Left renal pelvis (tissue), 4 donors: Measurements from ENCODE around the gene RPL35. TPM values are rescaled to one million over a fixed set of nuclear protein-coding genes. Genes with fewer than 3 reads are reported as not detected.

Experiments
- DNase-seq, 4 donors: peaks; one replicate each; pipeline ENCODE4 v3.0.0-alpha.2; 2013; ENCODE audit warnings: low read depth in 4 of 4, low spot score in 3 of 4
- polyA plus RNA-seq, 4 donors: library from polyadenylated mRNA; unstranded; fragments of 120-200 nt; gene quantifications; one replicate each; pipeline ENCODE4 v1.2.1, GENCODE V29; 2013; ENCODE audit not compliant: insufficient read length in 4 of 4

RPL35 gene
- polyA plus RNA-seq, 4 donors, result 758 to 1,072 (median 879) TPM

DNA sequence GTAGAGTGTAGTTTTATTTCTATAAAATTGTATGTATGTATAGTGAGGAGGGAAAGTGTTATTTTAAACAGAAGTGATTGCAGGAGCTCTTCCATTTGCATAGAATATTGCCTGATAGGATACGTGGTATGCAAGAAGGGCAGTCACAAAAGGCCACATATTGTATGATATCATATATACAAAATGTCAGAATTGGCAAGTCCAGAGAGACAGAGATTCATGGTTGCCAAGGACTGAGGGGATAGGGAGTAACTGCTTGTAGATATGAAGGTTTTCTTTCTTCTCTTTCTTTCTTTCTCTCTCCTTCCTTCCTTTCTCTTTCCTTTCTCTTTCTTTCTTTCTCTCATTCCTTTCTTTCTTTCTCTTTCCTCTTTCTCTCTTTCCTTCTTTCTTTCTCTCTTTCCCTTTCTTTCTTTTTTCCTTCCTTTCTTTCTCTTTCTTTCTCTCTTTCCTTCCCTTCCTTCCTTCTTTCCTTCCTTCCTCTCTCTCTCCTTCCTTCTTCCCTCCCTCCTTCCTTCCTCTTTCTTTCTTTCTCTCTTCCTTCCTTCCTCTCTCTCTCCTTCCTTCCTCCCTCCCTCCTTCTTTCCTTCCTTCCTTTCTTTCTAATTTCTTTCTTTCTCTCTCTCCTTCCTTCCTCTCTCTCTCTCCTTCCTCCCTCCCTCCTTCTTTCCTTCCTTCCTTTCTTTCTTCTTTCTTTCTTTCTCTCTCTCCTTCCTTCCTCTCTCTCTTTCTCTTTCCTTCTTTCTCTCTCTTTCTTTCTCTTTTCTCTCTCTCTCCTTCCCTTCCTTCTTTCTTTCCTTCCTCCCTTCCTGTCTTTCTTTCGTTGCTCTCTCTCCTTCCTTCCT is 33.0 kb downstream of the RPL35 start:
- DNase-seq, result no peak

DNA sequence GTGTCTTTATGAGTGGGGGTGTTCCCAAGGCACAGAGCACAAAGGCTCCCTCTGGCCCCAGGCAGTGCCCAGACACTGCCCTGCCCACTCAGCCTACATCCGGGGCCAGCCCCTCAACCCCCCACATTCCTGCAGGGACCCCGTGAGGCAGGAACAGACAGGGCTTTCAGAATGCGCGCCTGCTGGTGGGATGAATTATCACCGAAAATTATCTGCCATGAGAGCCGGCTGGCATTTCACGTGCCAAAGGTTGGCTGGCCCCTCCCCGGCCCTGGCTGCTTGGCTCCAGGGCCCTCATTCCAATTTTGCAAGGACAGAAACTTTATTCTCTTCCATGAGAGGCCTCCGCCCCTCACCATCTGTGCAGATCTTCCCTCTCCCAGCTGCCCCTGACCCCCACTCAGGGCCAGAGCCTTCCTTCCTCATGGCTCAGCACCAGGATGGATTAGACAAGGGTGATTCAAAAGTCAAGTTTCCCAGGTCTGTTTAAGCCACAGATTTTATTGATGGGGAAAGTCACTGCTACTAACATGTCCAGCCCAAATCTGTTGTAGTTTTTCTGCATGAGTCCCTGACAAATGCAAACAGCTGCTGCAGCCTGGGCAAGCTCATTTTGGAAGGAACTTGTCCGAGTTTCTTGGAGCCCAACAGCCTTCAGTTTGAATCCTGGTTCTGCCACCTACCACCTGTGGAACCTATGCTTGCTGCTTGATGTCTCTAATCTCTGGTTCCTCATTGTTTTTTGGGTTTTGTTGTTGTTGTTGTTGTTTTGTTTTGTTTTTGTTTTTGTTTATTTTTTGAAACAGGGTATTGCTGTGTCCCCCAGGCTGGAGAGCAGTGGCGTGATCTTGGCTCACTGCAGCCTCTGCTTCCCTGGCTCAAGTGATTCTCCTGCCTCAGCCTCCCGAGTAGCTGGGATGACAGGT is 40.8 kb downstream of the RPL35 start:
- DNase-seq, result no peak

DNA sequence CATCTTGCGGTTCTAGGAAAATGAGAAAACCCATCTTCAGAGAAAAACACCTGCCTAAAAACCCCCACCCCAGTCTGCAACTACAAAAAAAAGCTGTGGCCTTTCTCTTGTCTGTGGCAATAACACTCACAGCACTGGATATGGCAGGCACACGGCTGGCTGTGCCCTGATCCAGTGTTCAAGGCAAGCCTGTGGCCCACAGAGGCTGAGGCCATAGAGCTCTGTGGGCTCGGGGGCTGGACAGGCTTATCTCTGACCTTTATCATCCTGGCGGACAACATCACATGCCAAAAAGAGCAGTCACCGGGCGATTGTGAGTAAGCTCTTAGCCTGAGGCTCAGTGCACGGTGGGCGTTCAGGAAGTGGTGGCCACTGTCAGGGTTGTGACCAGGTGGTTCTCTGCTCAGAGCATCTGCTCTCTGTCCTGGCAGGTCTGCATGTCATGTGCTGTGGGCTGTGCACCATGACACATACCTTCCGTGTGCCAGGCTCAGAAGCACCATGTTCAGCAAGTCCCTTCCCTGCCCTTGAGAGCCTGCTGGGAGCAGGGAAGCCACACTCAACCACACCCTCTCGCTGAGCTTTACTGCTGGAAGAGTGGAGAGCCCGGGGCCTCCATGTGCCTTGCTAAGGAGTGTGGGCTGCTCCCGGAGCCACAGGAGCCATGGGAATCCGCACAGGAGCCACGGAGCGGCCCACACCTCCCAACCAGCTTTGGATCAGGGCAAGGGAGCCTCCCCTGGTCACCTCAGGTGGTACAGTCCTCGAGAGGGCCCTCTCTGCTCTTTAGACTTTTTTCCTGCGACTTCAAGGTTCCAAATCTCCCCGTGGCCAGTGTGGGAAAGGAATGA is 43.1 kb downstream of the RPL35 start:
- DNase-seq, result no peak

DNA sequence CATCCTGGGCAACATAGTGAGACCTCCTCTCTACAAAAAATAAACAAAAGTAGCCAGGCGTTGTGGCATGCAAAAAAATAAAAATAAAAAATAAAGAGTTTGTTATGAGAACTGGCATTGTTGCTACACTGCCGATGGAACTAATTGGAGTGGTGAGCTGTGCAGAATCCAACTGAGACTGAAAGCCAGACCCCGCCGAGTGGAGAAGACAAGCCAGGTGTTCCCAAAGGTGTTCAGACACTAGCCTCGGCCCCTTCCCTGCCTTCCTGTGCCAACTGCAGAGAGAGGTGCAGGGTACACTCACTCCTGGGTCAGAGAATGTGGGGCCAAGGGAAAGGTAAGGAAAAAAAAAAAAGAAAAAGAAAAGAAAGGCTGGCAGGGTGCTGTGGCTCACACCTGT is 46.2 kb downstream of the RPL35 start:
- no peak for DNase-seq

DNA sequence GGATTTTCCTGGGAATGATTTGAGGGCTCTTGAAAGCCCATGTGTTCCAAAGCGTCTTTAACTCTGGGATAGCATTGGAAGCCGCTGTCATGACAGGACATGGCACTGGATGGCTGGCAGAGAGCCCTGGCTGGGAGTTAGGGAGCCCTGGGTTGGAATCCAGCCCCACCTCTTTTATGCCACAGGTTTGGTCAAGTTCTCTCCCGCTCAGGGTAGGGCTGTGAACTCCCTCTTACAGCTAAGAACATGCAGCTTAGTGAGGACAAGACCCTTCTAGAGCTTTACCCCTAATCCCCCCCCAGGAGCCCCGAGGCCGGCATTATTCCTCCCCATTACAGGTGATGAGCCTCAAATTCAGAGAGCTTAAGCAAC is 47.6 kb downstream of the RPL35 start:
- DNase-seq, result no peak

DNA sequence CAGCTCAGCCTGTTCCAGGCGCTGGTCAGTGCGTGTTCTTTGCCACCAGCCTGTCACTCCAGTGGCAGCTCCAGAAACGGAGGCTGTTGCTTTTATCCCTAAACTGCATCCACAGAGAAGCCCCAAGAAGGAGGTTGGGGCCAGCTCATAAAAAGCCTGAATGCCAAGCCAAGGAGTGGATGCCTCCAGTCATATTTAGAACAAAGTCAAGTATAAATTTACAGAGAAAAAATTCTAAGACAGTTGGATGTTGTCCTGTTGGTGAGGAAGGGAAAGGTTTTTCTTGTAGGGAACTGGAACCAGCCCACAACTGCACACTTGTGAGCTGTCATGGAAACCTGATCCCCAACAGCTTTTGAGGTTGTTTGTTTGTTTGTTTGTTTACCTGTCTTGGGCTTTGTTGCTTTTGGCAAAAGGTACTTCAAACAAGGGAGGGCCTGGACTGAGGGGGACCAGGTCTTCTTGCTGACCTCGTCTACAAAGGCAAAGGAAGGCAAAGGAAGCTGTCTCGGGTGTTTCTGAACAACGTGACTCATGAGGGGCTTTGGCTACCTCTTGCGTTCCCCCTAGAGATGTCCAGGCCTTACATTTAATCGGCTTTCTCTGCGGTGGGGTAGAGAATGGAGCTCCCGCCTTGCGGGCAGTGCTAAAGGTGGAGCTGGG is 48.1 kb downstream of the RPL35 start:
- no peak for DNase-seq

DNA sequence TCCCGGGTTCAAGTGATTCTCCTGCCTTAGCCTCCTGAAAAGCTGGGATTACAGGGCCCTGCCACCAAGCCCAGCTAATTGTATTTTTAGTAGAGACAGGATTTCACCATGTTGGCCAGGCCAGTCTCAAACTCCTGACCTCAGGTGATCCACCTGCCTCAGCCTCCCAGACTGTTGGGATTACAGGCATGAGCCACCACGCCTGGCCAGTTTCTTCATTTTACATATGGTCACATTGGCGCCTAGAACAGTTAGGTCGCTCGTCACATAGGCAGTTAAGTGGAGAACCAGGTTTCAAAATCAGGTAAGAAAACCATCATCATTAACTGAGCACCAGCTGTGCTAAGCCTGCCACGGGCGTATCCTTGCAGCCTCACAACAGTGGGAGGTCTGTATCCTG is 48.7 kb downstream of the RPL35 start:
- no peak for DNase-seq

DNA sequence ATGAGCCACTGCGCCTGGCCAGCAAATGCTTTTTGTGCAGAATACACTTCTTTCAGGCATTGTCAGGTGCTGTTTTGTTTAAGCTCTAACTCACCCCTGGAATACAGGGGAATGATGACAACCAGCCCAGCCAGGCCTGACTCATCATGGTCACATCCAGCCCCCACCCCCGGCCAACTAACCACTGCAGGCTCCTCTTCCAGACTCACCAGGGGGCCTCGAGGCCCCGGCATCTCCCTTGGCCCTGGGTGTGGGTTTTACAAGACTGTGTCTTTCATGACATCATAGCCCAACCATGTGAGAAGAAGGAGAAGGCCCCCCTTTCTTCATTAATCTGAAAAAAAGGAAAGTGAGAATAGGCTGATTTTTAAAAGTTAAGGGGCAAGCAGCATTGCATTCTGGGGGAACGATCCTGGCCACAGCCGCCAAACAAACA is 49.3 kb downstream of the RPL35 start:
- DNase-seq, result no peak

DNA sequence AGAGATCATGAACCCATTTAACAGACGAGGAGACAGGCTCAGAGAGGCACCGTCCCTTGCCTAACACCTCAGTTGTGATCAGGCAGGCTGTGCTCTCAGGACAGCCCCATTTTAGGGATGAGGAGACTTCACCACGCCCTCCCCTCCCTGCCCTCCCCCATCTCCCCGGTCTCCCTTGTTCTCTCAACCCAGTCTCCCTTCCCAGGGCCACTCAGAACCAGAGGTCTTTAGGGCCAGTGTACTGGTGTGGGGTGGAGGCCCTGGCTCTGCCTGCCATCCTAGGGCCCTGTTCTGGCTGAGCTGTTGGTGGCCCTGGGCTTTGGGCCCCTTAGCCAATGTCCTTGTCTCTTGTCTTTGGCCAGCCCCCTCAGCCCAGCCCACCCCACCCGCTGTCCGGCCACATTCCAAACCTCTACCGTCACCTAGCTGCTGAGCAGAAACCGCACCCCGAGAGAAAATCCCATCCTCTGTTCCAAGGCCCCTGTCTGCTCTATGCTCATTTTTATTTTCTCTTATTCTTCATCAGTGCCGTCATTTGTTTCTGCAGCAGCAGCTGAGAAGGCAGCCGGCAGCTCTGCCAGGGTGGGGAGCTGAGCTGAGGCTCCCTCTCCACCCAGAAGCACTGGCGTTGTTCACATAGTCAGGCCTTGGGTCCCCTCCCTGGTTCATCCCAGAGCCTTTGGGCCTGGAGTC is 50.9 kb downstream of the RPL35 start:
- DNase-seq, result no peak

DNA sequence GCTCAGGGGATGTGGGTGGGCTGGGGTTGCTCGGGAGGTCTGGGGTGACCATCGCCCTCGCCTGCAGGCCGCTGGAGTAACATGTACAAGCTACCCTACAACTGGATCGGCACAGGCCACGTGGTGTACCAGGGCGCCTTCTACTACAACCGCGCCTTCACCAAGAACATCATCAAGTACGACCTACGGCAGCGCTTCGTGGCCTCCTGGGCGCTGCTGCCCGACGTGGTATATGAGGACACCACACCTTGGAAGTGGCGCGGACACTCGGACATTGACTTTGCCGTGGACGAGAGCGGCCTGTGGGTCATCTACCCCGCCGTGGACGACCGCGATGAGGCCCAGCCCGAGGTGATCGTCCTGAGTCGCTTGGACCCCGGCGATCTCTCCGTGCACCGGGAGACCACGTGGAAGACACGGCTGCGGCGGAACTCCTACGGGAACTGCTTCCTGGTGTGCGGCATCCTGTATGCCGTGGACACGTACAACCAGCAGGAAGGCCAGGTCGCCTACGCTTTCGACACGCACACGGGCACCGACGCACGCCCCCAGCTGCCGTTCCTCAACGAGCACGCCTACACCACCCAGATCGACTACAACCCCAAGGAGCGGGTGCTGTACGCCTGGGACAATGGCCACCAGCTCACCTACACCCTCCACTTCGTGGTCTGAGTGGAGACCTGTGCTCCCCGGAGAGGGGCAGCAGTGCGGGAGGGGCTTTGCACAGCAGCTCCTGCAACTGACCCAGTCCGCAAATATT is 51.8 kb downstream of the RPL35 start:
- DNase-seq, result no peak

DNA sequence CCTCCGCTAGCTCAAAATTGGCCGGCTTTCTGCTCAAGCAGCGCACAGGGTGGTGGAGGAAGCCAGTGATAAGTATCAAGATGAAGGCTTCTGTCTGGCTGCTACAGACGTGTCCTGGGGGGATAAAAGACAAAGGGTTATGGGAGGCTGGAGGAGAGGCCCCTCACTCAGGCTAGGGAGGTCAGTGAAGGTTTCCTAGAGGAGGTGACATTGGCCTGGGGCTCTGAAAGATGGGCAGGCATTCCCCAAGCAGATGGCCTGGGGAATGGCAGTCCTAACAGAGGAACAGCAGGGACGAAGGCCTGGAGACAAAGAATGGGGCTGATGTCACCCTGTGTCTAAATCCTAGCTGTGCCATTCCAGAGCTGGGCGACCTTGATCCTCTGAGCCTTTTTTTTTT is 52.5 kb downstream of the RPL35 start:
- DNase-seq, result no peak

DNA sequence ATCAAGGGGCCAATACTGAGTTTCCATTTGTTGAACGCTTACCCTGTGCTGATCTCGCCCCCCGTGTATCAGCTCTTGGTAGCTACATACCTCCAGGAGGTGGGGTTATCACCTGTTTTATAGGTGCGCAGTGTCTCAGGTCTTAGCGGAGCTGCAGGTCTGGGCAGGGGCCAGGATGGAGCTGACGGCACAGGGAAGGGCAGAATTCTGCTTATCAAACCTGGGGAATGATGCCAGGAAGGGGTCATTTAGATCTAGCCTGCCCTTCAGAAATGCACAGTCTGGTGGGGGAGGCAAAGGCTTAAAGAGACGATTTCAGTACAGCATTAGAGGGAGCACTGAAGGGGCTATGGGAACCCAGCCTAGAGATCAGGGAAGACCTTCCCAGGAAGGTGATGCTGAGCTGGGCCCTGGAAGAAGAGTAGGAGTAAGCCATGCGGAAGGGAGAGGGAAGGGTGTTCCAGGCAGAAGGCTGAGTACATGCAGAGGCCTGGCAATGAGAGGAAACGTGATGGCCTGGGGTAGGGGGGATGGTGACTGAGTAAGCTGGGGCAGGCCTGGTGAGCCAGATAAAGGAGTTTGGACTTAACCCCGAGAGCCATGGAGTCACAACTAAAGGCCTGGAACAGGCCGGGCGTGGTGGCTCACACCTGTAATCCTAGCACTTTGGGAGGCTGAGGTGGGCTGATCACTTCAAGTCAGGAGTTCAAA is 53.4 kb downstream of the RPL35 start:
- no peak for DNase-seq

Other genes starting within 250 kb of the RPL35 start
- gene NR6A1, start 90.6 kb downstream of the RPL35 start, polyA plus RNA-seq, result 1 to 10 TPM in 2 of 4 donors, under 1 TPM in 2; 0.30 to 1.4 (median 1.0) TPM
- gene OLFML2A, start 84.8 kb downstream of the RPL35 start, polyA plus RNA-seq, result 10 to 100 TPM; 22.1 to 30.9 (median 24.9) TPM
- under 1 TPM; 0.11 to 0.60 (median 0.25) TPM for gene WDR38, start 8.5 kb downstream of the RPL35 start, polyA plus RNA-seq
- gene ARPC5L, start 173 bp upstream of the RPL35 start, polyA plus RNA-seq, result 10 to 100 TPM; 24.1 to 41.3 (median 36.4) TPM
- 10 to 100 TPM; 12.8 to 19.3 (median 16.4) TPM for gene GOLGA1, start 79.1 kb upstream of the RPL35 start, polyA plus RNA-seq